A673 (cell line): ENCODE data around the gene CPEB1. TPM values are rescaled to one million over a fixed set of nuclear protein-coding genes. Genes with fewer than 3 reads are reported as not detected.
"Not testable (repeated sequence)": the region's sequence is repeated elsewhere in the genome, so short reads cannot be mapped to it uniquely, and the experiment has no call there.

Experiments used
- BruUV-seq: library from RNA; stranded (reverse); fragments of 400-500 nt; replicated peaks from 2 replicates; lab custom pipeline; 2021; lab: Mats Ljungman, UMichigan
- CTCF ChIA-PET: fragments of 300-600 bp; sonication (Branson Sonifier 250); formaldehyde crosslinking; loops from one replicate; lab custom pipeline; 2022; ENCODE audit warnings: antibody characterized with exemption; lab: Charles Lee
- POLR2A ChIA-PET: fragments of 300-600 bp; sonication (Branson Sonifier 250); formaldehyde crosslinking; loops from one replicate; lab custom pipeline; 2022; ENCODE audit warnings: antibody characterized with exemption; ENCODE audit not compliant: low non-redundant PET; lab: Charles Lee
- DNase-seq: peaks from one replicate; pipeline ENCODE4 v3.0.0-alpha.2; 2015; ENCODE audit warnings: low spot score
- H3K27ac ChIP-seq: fragments of 200-600 bp; sonication (generic); 2 replicates; pipeline ENCODE4 v1.5.1; 2016; ENCODE audit warnings: mixed run types, low read depth, mild to moderate bottlenecking, mixed read lengths, antibody characterized with exemption, low read length; ENCODE audit not compliant: poor library complexity, severe bottlenecking
- H3K27me3 ChIP-seq: fragments of 200-600 bp; sonication (generic); replicated peaks from 2 replicates; pipeline ENCODE4 v1.6.1; 2017; ENCODE audit warnings: mixed run types, low read depth, mild to moderate bottlenecking, mixed read lengths, antibody characterized with exemption, low read length; ENCODE audit not compliant: insufficient read depth, poor library complexity
- H3K36me3 ChIP-seq: fragments of 200-600 bp; sonication (generic); 2 replicates; pipeline ENCODE4 v1.6.1; 2016; ENCODE audit warnings: mixed run types, mild to moderate bottlenecking, mixed read lengths, antibody characterized with exemption, low read length; ENCODE audit not compliant: insufficient read depth, poor library complexity, severe bottlenecking
- H3K4me1 ChIP-seq: fragments of 200-600 bp; sonication (generic); 2 replicates; pipeline ENCODE4 v1.6.1; 2017; ENCODE audit warnings: mixed run types, mild to moderate bottlenecking, mixed read lengths, antibody characterized with exemption, low read length; ENCODE audit not compliant: insufficient read depth, poor library complexity, severe bottlenecking
- H3K4me3 ChIP-seq: fragments of 200-600 bp; sonication (generic); 2 replicates; pipeline ENCODE4 v1.5.1; 2016; ENCODE audit warnings: low read depth, mixed run types, mild to moderate bottlenecking, mixed read lengths, low read length; ENCODE audit not compliant: poor library complexity, severe bottlenecking
- H3K9me3 ChIP-seq: fragments of 200-600 bp; sonication (generic); 2 replicates; pipeline ENCODE4 v1.6.1; 2016; ENCODE audit warnings: mixed run types, low read depth, mild to moderate bottlenecking, mixed read lengths, antibody characterized with exemption, low read length; ENCODE audit not compliant: poor library complexity, severe bottlenecking
- EZH2 ChIP-seq: fragments of 200-600 bp; sonication (generic); IDR thresholded peaks from 2 replicates; pipeline ENCODE4 v1.6.1; 2017; ENCODE audit warnings: borderline replicate concordance, low read depth, mild to moderate bottlenecking, mixed read lengths, antibody characterized with exemption, low read length; ENCODE audit not compliant: poor library complexity, severe bottlenecking
- intact Hi-C: fragments of 100-400 bp; cut with micrococcal nuclease; formaldehyde crosslinking; loops from one replicate; pipeline ENCODE4 v1.10.0; 2022; ENCODE audit not compliant: unreplicated experiment
- total RNA-seq: library from RNA; stranded (reverse); gene quantifications from 2 replicates; pipeline ENCODE4 v1.2.3, GENCODE V29; 2021
- TF ChIP-seq, protein P1 (sequence below): fragments of 300-800, 200-600 bp; sonication (generic); conservative IDR thresholded peaks from 2 replicates; pipeline ENCODE4 v1.5.1; 2017; ENCODE audit warnings: low read depth, mild to moderate bottlenecking, antibody characterized with exemption, low read length, moderate library complexity, mixed read lengths

Gene CPEB1
- total RNA-seq, 1 experiment from 2014 or later: not detected

DNA sequence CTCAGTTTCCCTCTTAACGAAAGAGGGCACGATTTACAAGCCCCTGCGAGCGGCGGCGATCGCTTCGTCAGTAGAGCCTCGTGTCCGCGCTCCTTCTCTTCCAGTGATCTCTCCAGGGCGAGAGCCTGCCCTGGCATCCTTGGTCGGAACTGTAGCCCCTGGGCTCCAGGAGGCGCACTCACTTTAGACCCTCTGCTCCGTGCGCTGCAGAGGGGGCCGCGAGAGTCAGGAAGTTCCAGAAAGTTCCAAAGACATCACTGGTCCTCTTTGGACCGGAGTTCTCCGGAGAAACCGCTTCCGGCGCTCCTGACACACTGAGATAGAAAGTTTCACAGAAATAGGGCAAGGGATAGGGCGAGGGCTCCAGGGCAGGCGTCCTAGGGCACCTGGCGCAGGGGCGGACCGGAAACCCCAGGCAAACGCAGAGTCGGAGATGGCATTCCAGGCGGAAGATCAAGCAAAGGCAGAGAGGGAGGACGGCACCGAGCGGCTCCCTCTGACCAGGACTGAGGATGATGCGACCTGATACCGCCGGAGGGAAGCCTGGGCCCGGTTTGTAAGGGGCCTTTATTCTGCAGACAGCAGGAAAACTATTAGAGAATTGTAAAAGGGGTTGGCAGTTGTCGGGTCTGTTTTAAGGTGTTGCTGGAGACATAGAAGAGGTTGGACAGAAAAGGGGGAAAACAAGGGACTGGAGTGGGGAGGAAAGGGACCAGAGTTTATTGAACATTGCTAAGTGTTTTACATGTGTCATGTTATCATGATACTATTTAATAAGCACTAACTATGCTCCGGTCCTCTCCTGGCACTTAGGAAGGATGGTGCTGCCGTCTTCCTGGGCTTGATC, 1.3 kb upstream of the CPEB1 start:
- H3K4me3 ChIP-seq: no peak overlapping the region
- H3K27me3 ChIP-seq: peaks cover 82% of the 10 kb centered on the region
- no peak overlapping the region for H3K27ac ChIP-seq
- CTCF ChIA-PET: no interaction called here
- no peaks in the 10 kb centered on the region for H3K36me3 ChIP-seq
- DNase-seq: no peak
- no TSS peak for BruUV-seq
- POLR2A ChIA-PET: no interaction called here
- no peak for TF ChIP-seq EZH2
- TF ChIP-seq, protein P1, sequence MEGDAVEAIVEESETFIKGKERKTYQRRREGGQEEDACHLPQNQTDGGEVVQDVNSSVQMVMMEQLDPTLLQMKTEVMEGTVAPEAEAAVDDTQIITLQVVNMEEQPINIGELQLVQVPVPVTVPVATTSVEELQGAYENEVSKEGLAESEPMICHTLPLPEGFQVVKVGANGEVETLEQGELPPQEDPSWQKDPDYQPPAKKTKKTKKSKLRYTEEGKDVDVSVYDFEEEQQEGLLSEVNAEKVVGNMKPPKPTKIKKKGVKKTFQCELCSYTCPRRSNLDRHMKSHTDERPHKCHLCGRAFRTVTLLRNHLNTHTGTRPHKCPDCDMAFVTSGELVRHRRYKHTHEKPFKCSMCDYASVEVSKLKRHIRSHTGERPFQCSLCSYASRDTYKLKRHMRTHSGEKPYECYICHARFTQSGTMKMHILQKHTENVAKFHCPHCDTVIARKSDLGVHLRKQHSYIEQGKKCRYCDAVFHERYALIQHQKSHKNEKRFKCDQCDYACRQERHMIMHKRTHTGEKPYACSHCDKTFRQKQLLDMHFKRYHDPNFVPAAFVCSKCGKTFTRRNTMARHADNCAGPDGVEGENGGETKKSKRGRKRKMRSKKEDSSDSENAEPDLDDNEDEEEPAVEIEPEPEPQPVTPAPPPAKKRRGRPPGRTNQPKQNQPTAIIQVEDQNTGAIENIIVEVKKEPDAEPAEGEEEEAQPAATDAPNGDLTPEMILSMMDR: no peak
- no peaks in the 10 kb centered on the region for H3K9me3 ChIP-seq
- intact Hi-C loops: no loop called here
- H3K4me1 ChIP-seq: peaks cover 6% of the 10 kb centered on the region

DNA sequence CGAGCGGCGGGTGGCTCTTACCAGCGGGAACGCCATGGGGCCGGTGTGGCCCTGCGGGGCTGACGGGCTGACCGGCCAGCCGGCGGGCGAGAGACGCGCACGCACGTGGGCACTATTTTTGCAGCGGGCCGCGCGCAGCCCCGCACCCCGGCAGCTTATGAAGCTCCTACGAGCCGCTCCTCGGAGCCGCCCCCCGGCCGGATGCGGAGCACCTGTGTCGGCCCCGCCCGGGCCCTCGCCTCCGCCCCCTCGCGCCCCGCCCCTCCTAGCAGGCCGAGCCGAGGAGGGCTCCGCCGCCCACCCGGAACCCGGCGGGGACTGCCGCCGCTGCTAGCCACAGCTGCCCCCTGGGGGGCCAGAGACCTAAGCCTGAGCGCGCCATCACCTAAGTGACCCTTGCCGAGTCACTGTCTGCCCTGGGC, 683 bp upstream of the CPEB1 start:
- CTCF ChIA-PET: no interaction called here
- peak overlapping the region; percentile 38 for H3K4me3 ChIP-seq
- H3K4me1 ChIP-seq: peaks cover 6% of the 10 kb centered on the region
- intact Hi-C loops: no loop called here
- peaks cover 82% of the 10 kb centered on the region for H3K27me3 ChIP-seq
- TF ChIP-seq, protein P1: no peak
- TF ChIP-seq EZH2: peak; percentile 76
- no peak for DNase-seq
- no peaks in the 10 kb centered on the region for H3K36me3 ChIP-seq
- POLR2A ChIA-PET: no interaction called here
- BruUV-seq: no TSS peak
- H3K9me3 ChIP-seq: no peaks in the 10 kb centered on the region
- no peak overlapping the region for H3K27ac ChIP-seq

DNA sequence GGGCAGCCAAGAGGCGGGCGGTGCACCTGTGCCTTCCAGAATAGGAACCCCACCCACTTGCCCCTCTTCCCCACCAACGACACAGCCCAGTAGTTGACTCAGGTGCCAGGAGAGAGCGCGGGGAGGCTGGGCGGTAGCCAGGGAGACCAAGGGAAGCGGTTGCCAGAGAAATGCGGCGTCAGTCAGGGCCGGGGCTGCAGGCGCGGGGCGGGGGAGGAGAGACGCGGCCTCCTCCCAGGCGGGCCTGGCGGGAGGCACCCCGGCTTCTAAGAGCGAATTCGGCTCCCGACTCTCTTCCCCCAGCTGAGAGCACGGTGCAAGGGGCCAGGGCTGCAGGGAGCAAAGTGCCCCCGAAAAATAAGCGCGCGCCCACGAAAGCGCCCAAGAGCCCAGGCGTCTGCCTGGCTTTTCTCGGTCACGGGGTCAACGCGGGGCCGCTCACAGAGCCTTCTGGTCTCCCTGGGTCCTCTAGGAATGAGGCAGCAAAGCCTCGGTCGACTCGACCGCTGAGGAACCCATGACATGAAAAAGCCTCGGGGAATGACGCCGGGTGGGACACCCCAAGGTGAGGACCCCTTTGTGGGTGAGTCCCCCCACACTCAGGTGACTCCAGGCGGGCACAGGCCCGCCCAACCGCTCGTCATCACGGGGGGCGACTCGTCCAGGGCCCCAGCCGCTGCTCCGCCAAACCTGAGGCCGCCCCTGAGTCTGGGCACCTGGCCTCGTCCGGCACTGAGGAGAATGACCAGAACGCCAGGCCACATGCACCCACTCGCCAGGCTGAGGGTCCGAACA, 716 bp downstream of the CPEB1 start:
- CTCF ChIA-PET: no interaction called here

DNA sequence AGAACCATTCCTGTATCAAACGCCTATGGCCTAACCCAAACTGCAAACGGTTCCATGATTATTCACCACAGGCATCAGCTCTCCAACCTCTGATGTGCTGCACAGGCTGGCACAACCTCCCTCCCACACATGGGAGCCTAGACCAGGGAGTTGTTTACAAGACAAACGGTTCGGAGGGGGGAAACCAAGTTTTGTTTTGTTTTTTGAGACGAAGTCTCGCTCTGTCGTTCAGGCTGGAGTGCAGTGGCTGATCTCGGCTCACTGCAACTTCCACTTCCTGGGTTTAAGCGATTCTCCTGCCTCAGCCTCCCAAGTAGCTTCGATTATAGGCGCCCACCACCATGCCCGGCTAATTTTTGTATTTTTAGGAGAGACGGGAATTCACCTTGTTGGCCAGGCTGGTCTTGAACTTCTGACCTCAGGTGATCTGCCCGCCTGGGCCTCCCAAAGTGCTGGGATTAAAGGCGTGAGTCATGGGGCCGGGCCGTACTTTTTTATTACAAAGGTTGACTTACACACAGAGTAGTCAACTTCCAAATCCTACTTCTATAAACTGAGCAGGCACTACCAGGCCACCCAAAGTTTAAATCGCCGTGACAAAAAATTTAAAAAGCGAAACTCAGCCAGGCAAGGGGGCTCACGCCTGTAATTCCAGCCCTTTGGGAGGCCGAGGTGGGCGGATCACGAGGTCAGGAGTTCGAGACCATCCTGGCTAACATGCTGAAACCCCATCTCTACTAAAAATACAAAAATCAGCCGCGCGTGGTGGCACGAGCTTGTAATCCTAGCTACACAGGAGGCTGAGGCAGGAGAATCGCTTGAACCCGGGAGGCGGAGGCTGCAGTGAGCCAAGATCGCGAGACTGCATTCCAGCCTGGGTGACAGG, 2.0 kb downstream of the CPEB1 start:
- CTCF ChIA-PET: not testable (repeated sequence)

More for the DNA sequence above, 716 bp downstream of the CPEB1 start:
- Histone ChIP-seq H3K4me1 (peaks cover 6% of the 10 kb centered on the region), H3K27me3 (peaks cover 90% of the 10 kb centered on the region), H3K36me3 (no peaks in the 10 kb centered on the region), H3K27ac (no peak overlapping the region), H3K9me3 (no peaks in the 10 kb centered on the region), H3K4me3 (no peak overlapping the region)
- POLR2A ChIA-PET: no interaction called here
- no TSS peak for BruUV-seq
- intact Hi-C loops: no loop called here
- peak; percentile 78 for TF ChIP-seq EZH2
- TF ChIP-seq, protein P1: no peak
- DNase-seq: no peak

More for the DNA sequence above, 2.0 kb downstream of the CPEB1 start:
- H3K9me3 ChIP-seq, H3K36me3 ChIP-seq, POLR2A ChIA-PET, H3K27ac ChIP-seq, H3K4me1 ChIP-seq, DNase-seq, intact Hi-C loops, BruUV-seq, H3K4me3 ChIP-seq: not testable (repeated sequence)
- peaks cover 98% of the 10 kb centered on the region for H3K27me3 ChIP-seq
